ENCODE measurements around the gene LRPAP1. TPM values are rescaled to one million over a fixed set of nuclear protein-coding genes. Genes with fewer than 3 reads are reported as not detected.

The LRPAP1 gene
- total and polyA plus RNA-seq, 10 of the 15 experiments (the other 5 are each of a cell fraction or from before 2014, with no cell fraction given): 1.0 to 100 (median 51.1) TPM

DNA sequence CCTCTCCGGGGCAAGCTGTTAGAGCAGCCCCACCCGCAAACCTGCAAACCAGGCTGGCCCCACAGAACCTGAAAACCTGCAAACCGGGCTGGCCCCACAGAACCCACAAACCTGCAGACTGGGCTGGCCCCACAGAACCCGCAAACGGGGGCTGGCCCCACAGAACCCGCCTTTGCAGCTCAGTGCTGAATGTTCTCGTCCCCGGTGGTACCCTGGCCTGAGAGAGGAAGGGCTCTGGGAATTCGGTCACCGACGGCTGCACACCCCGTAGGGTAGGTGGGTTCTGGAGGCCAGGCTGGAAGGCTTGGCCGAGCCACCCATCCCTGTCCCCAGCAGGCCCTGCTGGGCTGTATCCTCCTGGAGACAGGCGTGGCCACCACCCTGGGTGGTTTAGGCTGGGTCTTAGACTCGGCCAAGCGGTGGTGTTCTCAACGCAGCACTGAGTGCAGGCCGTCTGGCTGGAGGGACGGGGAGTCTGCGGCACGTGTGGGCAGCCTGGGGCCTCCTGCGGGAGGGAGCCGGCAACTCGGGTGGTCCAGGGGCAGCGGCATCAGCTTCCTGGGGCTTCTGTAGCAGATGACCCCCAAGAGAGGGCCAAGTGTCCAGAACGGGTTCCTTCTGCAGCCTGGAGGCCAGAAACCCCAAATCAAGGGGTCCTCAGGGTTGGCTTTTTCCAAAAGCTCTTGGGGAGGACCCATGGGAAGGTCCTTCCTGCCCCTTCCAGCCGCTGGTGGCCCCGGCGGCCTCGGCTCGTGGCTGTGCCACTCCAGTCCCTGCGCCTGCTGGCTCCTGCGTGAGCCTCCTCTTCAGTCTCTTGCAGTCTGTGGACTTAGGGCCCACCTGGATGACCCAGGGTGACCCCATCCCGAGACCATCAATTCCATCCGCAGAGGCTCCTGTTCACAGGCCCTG lies 53.5 kb downstream of the LRPAP1 start:
- no peaks in the 10 kb centered on the region for H4K20me1 ChIP-seq (ENCODE audit: control insufficient read depth, insufficient read depth)
- H3K27ac ChIP-seq (ENCODE audit: control insufficient read depth, insufficient read depth): no peak overlapping the region
- SMC1A ChIA-PET (ENCODE audit: uncharacterized antibody, unreplicated experiment): no interaction called here
- no peak overlapping the region for H3K4me3 ChIP-seq
- no peak overlapping the region for H3K9ac ChIP-seq (ENCODE audit: control insufficient read depth, insufficient read depth, low read length)
- H2AFZ ChIP-seq (ENCODE audit: control insufficient read depth, low read depth, low read length): no peak overlapping the region
- H3K9me3 ChIP-seq (replicated peaks; ENCODE audit: control insufficient read depth, insufficient read depth, low read length): no peaks in the 10 kb centered on the region
- POLR2A ChIA-PET: no interaction called here
- no peaks in the 10 kb centered on the region for H3K4me1 ChIP-seq (ENCODE audit: control insufficient read depth, insufficient read depth, low read length)
- no peaks in the 10 kb centered on the region for H3K36me3 ChIP-seq (ENCODE audit: control insufficient read depth in 2 of 2, insufficient read depth in 2 of 2, low read length in 1 of 2)
- no peak for DNase-seq (ENCODE audit: low read depth, low spot score)
- 41% methylated on average over 35 of the region's 35 CpGs for WGBS (ENCODE audit: insufficient coverage, insufficient replicate concordance, low lambda C conversion rate, missing lambda C conversion rate)
- H3K27me3 ChIP-seq (replicated peaks in 1 of 2; ENCODE audit: control insufficient read depth in 2 of 2, insufficient read depth in 2 of 2, low read length in 1 of 2): no peaks in the 10 kb centered on the region; a peak in 2 of 4 replicates
- ATAC-seq: no peak
- no peak for FAIRE-seq
- CTCF ChIA-PET: interaction anchor here (2.0 kb wide), 1 partner anchor 432 kb away, joined by 5 read pairs; no protein-coding TSS in a partner anchor
- RAD21 ChIA-PET (ENCODE audit: unreplicated experiment): no interaction called here
- H3K79me2 ChIP-seq (ENCODE audit: control insufficient read depth, insufficient read depth, low read length): no peaks in the 10 kb centered on the region
- no TSS peak for BruUV-seq (replicated peaks)
- in situ Hi-C loops (cut with MboI) (no loop called here), intact Hi-C loops (cut with micrococcal nuclease; ENCODE audit: unreplicated experiment) (no loop called here)
- no peak overlapping the region for H3K4me2 ChIP-seq (ENCODE audit: control insufficient read depth, insufficient read depth)
- no peak for TF ChIP-seq POU2F2 (IDR thresholded peaks at IDR 0.05; ENCODE audit: borderline replicate concordance, low read depth, low read length)
- TF ChIP-seq SMAD5 (IDR thresholded peaks at IDR 0.05; ENCODE audit: low read depth): no peak
- TF ChIP-seq GATAD2B (conservative IDR thresholded peaks at IDR 0.05; ENCODE audit: low read depth): no peak
- TF ChIP-seq, protein P1, sequence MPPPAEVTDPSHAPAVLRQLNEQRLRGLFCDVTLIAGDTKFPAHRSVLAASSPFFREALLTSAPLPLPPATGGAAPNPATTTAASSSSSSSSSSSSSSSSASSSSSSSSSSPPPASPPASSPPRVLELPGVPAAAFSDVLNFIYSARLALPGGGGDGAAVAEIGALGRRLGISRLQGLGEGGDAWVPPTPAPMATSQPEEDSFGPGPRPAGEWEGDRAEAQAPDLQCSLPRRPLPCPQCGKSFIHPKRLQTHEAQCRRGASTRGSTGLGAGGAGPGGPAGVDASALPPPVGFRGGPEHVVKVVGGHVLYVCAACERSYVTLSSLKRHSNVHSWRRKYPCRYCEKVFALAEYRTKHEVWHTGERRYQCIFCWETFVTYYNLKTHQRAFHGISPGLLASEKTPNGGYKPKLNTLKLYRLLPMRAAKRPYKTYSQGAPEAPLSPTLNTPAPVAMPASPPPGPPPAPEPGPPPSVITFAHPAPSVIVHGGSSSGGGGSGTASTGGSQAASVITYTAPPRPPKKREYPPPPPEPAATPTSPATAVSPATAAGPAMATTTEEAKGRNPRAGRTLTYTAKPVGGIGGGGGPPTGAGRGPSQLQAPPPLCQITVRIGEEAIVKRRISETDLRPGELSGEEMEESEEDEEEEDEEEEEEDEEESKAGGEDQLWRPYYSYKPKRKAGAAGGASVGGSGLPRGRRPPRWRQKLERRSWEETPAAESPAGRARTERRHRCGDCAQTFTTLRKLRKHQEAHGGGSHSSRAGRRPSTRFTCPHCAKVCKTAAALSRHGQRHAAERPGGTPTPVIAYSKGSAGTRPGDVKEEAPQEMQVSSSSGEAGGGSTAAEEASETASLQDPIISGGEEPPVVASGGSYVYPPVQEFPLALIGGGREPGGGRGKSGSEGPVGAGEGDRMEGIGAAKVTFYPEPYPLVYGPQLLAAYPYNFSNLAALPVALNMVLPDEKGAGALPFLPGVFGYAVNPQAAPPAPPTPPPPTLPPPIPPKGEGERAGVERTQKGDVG (CRISPR knock-in tag; IDR thresholded peaks at IDR 0.05): no peak
- TF ChIP-seq YBX1 (IDR thresholded peaks at IDR 0.05): no peak
- TF ChIP-seq, protein P2, sequence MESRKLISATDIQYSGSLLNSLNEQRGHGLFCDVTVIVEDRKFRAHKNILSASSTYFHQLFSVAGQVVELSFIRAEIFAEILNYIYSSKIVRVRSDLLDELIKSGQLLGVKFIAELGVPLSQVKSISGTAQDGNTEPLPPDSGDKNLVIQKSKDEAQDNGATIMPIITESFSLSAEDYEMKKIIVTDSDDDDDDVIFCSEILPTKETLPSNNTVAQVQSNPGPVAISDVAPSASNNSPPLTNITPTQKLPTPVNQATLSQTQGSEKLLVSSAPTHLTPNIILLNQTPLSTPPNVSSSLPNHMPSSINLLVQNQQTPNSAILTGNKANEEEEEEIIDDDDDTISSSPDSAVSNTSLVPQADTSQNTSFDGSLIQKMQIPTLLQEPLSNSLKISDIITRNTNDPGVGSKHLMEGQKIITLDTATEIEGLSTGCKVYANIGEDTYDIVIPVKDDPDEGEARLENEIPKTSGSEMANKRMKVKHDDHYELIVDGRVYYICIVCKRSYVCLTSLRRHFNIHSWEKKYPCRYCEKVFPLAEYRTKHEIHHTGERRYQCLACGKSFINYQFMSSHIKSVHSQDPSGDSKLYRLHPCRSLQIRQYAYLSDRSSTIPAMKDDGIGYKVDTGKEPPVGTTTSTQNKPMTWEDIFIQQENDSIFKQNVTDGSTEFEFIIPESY (IDR thresholded peaks at IDR 0.05): no peak
- TF ChIP-seq, protein P3, sequence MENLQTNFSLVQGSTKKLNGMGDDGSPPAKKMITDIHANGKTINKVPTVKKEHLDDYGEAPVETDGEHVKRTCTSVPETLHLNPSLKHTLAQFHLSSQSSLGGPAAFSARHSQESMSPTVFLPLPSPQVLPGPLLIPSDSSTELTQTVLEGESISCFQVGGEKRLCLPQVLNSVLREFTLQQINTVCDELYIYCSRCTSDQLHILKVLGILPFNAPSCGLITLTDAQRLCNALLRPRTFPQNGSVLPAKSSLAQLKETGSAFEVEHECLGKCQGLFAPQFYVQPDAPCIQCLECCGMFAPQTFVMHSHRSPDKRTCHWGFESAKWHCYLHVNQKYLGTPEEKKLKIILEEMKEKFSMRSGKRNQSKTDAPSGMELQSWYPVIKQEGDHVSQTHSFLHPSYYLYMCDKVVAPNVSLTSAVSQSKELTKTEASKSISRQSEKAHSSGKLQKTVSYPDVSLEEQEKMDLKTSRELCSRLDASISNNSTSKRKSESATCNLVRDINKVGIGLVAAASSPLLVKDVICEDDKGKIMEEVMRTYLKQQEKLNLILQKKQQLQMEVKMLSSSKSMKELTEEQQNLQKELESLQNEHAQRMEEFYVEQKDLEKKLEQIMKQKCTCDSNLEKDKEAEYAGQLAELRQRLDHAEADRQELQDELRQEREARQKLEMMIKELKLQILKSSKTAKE (IDR thresholded peaks at IDR 0.05; ENCODE audit: low read depth, poor library complexity, severe bottlenecking): no peak
- no peak for TF ChIP-seq NFYA (IDR thresholded peaks at IDR 0.05; ENCODE audit: borderline replicate concordance, low read depth, low read length)
- TF ChIP-seq TCF12 (IDR thresholded peaks at IDR 0.05; ENCODE audit: low read depth, low read length): no peak
- no peak for TF ChIP-seq ETV6 (conservative IDR thresholded peaks at IDR 0.05 in 1 of 2, IDR thresholded peaks at IDR 0.05 in 1 of 2; ENCODE audit: borderline replicate concordance in 1 of 2, low read depth in 1 of 2)
- no peak for TF ChIP-seq NFXL1 (IDR thresholded peaks at IDR 0.05; ENCODE audit: borderline replicate concordance)
- TF ChIP-seq NR2C2 (IDR thresholded peaks at IDR 0.05; ENCODE audit: borderline replicate concordance, control insufficient read depth, insufficient read length, low read depth): no peak
- TF ChIP-seq POLR2AphosphoS5 (IDR thresholded peaks at IDR 0.05; ENCODE audit: low read length): no peak
- TF ChIP-seq HDAC2 (IDR thresholded peaks at IDR 0.05): no peak

Data from GM12878 (cell line).